NCI-H1092 (cell line): ENCODE data around the gene CD300A.

Experiments
- DNase-seq: peaks from one replicate; lab custom pipeline; 2025; lab: John Stamatoyannopoulos, UW

Gene CD300A

DNA sequence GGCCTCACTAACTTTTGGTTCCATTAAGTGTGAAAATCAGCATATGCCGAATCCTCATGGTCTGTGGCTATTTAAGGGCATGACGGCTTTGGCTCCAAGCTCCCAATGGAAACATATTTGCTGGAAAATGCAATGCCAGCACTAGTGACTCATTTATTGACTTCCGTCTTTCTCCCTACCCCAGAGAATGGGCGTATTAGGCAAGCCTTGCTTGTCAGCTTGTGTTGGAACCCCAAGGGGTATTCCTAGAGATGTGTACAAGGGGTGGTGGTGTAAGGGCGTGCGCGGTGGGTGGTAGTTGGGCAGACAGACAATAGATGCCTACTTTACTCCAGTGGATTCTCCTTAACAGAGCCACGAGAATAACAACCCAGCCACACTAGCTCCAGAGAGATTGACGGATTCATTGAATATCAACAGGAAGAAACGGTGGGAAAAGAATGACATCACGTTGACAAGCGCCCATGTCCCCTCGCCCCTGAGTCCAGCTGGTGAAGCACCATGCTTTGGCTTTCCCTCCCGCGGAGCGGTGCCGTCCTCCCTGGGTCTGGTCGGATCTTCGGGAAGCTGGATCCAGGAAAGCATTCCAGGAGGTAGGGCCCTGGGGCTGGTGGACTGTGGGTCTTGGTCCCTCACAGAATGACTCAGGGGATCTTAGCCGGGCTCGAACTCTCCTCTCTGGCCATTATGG lies 54.5 kb downstream of the CD300A start:
- DNase-seq = no peak

GRCh38 chr17:74521701-74522201 lies 55.3 kb downstream of the CD300A start:
- no peak for DNase-seq

DNA sequence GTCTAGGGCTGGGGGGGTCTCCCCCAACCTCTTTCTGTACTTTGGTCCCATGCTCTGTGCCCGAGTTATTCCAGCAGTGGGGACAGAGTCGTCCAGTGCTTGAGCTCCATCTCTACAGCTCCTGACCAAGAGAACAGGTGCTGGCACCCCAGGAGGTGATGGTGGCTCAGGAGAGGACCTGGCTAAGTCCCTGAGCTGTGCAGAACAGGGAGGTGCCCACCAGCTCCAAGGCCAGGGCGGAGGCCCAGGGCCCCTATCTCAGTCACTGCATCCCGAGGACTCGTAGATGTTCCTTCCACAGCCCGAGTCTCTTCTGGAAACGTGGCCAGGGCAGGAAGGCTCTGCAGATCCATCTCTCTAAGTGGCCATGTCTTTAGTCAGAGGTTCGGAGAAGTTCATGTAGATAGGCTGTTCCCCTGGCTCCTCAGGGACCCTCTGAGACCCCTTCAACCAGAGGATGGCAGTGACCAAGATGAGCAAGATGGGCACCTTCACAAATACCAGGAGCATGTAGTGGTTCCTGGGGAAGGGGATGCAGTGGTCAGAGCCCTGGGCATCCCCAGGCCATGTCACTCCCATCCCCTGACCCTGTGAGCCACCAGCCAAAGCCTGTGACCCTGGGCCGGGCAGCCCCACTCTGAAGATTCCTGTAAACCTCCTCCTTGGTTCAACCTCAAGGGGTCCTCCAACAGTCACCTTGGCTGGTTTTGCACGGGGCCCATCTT lies 56.1 kb downstream of the CD300A start:
- no peak for DNase-seq

- no peak for DNase-seq
These were observed 56.9 kb downstream of the CD300A start for GRCh38 chr17:74523308-74523707.

GRCh38 chr17:74524653-74525464 lies 58.4 kb downstream of the CD300A start:
- no peak for DNase-seq

DNA sequence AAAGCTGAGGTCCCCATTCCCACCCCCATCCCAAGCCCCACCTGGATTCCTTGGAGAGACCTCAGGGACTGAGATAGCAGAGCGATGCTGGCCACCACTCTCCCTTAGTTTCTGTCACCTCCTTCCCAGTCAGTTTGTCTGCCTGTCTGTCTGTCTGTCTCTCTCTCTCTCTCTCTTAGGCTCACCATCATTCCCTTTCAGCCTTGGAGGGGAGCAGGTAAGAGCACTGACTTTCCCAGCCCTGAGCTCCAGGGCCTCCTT lies 59.0 kb downstream of the CD300A start:
- no peak for DNase-seq

GRCh38 chr17:74525781-74526288 lies 59.4 kb downstream of the CD300A start:
- no peak for DNase-seq

DNA sequence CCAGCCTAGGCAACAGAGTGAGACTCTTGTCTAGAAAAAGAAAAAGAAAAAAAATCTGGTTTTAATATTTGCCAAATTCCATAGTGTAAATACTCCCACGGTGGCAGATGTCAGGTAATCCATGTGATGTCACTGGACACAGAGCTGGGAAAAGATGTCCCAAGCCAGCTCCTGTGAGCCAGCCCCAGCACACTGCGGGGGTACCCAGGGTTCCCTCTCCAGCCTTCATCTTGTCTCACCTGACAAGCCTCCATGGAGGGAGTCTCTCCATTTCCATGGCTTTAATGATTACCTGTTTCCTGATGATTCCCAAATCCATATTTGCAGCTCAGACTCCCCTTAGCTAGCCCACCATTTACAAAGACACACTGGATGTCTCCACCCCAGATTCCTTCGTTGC lies 60.2 kb downstream of the CD300A start:
- DNase-seq = no peak

DNA sequence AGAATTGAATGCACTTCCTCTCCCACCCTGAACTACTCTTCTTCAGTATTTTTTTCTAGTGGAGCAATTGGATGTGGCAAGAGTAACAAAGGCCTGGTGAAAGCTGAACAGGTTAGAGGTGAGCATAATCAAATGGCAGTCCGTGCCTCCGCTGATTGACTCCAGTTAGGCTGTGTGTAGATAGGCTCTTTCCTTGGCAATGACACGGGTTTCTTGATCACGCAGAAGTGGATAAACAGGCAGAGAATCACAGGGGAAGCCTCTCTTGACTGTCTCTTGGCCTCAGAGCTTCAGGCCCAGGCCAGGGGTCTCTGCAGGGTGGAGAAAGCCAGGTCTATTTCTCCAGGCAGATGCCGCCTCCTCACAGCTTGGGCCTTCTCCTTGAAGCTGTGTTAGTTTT lies 60.6 kb downstream of the CD300A start:
- no peak for DNase-seq

DNA sequence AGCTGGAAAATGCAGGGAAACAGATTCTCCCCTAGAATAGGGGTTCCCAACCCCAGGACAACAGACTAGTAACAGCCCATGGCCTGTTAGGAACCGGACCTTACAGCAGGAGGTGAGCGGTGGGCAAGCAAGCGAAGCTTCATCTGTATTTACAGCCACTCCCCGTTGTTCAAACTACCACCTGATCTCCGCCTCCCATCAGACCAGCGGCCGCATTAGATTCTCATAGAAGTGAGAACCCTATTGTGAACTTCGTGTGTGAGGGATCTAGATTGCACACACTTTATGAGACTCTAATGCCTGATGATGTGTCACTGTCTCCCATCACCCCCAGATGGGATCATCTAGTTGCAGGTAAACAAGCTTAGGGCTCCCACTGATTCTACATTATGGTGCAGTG lies 61.3 kb downstream of the CD300A start:
- DNase-seq = no peak

DNA sequence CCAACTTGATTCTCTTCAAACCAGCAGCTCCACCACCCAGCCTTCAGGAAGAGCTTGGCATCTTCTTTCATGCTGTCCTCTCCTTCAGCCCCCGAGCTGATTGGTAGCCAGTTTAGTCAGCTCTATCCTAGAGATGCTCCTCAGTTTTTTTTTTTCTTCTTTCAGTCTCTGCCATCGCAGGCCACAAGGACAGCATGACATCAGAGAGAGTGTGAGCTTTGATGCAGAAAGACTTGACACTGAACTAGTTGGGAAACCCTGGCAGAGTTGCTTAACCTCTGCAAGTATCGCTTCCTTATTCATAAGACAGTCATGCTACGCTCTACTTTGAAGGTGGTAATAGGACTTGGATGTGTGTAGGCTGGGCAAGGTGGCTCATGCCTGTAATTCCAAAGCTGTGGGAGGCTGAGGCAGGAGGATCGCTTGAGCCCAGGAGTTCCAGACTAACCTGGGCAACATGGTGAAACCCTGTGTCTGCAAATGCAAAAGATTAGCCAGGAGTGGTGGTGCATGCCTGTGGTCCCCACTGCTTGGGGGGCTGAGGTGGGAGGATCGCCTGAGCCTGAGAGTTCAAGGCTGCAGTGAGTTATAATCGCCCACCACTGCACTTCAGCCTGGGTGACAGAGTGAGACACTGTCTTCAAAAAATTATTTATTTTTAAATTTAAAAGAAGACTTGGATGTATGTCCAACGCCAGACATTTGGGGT lies 62.2 kb downstream of the CD300A start:
- DNase-seq = no peak

DNA sequence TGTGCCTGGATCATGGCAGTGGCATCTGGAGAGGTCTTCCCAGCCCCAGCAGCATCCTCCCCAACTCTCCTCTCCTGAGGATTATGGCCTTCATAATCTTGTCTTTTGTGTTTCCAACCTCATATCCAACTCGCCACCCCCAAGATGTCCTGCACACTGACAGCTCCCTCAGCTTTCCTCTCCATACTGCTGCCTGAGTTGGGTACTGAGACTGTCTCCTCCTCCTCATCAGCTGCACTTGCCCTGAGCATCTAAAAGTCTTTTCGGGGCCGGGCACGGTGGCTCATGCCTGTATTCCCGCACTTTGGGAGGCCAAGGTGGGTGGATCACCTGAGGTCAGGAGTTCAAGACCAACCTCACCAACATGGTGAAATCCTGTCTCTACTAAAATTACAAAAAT lies 62.8 kb downstream of the CD300A start:
- no peak for DNase-seq

- DNase-seq = no peak
These were observed 64.4 kb downstream of the CD300A start for GRCh38 chr17:74530831-74531150.

DNA sequence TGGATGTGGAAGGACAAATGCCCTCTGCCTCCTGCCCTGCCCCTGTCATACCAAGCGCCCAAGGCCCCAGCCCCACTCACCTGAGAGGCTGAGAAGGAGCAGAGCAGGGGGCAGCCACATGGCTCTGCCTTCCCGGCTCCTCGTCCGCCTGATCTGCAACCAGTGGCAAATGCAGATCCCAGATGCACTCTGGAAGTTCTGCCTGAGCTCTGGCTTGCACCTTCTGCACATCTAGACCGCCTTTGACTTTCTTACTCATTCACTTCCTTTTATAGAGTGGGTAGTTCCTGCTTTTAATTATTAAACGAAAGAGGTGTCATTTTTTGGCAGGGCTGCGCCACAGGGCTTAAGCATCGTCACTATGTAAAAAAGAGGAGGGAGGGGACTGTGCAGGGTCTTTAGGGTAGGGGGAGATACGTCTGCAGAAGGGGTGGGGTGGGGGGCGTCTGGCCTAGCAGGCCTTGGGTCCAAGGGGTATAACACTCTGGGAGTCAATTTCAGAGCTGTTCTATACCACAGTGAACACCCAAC lies 64.9 kb downstream of the CD300A start, which contains the start of gene CD300LB:
CD300LB (minus strand) TSS at position 245 of the 531 bp plus-strand sequence; CDS start at position 120, 125 bp downstream.
- DNase-seq = no peak

DNA sequence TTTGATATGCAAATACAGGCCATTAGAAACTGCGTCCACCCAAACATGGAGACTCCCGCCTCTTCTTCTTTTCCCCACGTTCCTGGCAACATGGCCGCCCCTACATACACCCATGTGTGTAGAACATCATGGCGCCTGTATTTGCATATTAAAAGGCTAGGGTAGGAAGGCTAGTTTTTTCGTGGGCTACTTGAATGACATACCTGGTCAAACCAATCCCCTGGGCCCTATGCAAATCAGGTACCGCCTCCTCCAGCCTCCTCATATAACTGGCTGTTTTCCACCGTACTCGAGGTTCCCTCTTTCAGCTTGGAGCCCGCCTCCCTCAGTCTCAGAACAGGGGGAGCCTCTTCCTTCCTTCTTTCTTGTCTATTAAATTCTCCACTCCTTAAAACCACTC lies 65.7 kb downstream of the CD300A start:
- no peak for DNase-seq
